Fibroblast of villous mesenchyme (primary cell): Measurements from ENCODE around the gene BMF. TPM values are rescaled to one million over a fixed set of nuclear protein-coding genes. Genes with fewer than 3 reads are reported as not detected.
"Not testable (repeated sequence)": the region's sequence is repeated elsewhere in the genome, so short reads cannot be mapped to it uniquely, and the experiment has no call there.

ENCODE experiments used
- DNase-seq: peaks from one replicate; pipeline ENCODE4 v3.0.0-alpha.2; 2010; ENCODE audit warnings: low read depth
- H3K4me3 ChIP-seq: 2 replicates; pipeline ENCODE4 v1.5.1; 2011; ENCODE audit warnings: low read depth, mild to moderate bottlenecking, low read length
- total RNA-seq: library from RNA; depleted of rRNA; stranded (reverse); fragments of >200 nt; gene quantifications from 2 replicates; pipeline ENCODE4 v1.2.3, GENCODE V29; 2012
- TF ChIP-seq, protein P1 (sequence below): IDR thresholded peaks from 2 replicates; pipeline ENCODE4 v1.5.1; 2012; ENCODE audit warnings: low read depth, mild to moderate bottlenecking, low read length; ENCODE audit not compliant: insufficient read depth

Gene BMF
- total RNA-seq, 1 donor = 0.86 TPM

DNA sequence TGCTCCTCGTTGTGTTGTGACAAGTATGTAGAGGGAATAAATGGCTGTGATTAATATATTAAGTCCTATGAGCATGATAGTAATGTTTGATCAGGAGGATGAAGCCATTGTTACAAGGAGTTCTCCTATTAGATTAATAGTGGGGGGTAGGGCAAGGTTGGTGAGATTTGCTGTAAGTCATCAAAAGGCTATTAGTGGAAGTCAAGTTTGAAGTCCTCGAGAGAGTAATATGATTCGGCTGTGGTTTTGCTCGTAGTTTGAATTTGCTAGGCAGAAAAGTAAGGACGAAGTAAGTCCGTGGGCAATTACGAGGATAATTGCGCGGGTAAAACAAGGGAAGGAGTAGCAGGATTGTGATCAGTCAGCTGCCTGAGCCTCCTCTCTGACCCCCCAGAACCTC, 26.2 kb upstream of the BMF start:
- no peak for DNase-seq
- TF ChIP-seq, protein P1, sequence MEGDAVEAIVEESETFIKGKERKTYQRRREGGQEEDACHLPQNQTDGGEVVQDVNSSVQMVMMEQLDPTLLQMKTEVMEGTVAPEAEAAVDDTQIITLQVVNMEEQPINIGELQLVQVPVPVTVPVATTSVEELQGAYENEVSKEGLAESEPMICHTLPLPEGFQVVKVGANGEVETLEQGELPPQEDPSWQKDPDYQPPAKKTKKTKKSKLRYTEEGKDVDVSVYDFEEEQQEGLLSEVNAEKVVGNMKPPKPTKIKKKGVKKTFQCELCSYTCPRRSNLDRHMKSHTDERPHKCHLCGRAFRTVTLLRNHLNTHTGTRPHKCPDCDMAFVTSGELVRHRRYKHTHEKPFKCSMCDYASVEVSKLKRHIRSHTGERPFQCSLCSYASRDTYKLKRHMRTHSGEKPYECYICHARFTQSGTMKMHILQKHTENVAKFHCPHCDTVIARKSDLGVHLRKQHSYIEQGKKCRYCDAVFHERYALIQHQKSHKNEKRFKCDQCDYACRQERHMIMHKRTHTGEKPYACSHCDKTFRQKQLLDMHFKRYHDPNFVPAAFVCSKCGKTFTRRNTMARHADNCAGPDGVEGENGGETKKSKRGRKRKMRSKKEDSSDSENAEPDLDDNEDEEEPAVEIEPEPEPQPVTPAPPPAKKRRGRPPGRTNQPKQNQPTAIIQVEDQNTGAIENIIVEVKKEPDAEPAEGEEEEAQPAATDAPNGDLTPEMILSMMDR = no peak
- H3K4me3 ChIP-seq = no peak overlapping the region

DNA sequence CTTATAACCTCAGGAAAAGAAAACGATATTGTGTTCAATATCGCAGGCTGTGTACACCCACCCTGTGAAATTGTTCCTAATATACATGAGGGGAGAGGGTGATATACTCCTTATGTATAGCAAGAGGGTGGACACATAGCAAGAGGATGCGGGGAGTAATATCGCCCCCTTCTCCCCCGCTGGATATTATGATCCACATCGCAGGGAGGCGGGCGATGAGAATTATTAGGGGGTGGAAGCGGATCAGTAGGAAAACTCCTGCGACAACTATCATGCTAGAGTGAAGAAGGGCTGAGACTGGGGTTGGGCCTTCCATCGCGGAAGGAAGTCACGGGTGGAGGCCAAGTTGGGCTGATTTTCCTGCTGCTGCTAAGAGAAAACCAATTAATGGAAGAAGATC, 24.9 kb upstream of the BMF start:
- no peak for DNase-seq
- TF ChIP-seq, protein P1 = no peak
- H3K4me3 ChIP-seq = no peak overlapping the region

- no peak overlapping the region for H3K4me3 ChIP-seq
Observed at GRCh38 chr15:40130799-40131502, 22.3 kb upstream of the BMF start.

GRCh38 chr15:40130118-40130517, 21.4 kb upstream of the BMF start:
- DNase-seq = no peak
- TF ChIP-seq, protein P1 = no peak
- no peak overlapping the region for H3K4me3 ChIP-seq

More at GRCh38 chr15:40130799-40131502, 22.3 kb upstream of the BMF start:
- TF ChIP-seq, protein P1 = no peak
- no peak for DNase-seq

DNA sequence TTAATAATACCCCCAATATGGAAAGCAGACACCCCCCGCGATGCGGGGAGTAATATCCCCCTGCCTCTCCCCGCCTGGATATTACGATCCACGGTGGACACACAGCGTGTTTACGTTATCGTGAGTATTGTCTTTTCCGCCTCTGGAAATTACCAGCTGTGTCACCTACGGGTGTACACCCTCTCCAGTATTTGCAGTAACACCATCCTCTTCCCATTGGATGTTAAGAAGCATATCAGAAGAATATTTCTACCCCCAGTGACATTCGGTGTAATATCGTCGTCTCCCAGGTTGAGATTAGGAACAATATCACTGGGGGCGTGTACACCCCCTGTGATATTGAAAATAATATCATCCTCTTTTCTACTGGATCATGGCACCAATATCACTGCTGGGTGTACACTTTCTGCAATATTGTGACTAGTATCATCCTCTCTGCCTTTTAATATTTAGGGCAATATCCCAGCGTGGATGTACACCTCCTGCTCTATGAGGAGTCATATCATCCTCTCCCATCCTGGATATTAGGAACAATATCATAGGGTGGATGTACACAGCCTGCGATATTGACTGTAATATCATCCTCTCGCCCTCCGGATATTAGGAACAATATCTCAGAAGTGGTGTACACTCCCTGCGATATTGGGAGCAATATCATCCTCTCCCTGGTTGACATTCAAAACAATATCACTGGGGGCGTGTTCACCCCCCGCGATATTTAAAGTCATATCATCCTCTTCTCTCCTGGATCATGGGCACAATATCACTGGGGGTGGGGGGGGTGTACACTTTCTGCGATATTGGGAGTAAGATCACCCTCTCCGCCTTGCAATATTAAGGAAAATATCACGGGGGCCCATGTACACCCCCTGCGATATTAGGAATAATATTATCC, 20.3 kb upstream of the BMF start:
- TF ChIP-seq, protein P1 = no peak
- H3K4me3 ChIP-seq = no peak overlapping the region
- DNase-seq = no peak

GRCh38 chr15:40125950-40126349, 17.3 kb upstream of the BMF start:
- TF ChIP-seq, protein P1 = no peak
- no peak overlapping the region for H3K4me3 ChIP-seq
- DNase-seq = no peak

- DNase-seq, H3K4me3 ChIP-seq: not testable (repeated sequence)
Observed at GRCh38 chr15:40124807-40125285, 16.2 kb upstream of the BMF start.

DNA sequence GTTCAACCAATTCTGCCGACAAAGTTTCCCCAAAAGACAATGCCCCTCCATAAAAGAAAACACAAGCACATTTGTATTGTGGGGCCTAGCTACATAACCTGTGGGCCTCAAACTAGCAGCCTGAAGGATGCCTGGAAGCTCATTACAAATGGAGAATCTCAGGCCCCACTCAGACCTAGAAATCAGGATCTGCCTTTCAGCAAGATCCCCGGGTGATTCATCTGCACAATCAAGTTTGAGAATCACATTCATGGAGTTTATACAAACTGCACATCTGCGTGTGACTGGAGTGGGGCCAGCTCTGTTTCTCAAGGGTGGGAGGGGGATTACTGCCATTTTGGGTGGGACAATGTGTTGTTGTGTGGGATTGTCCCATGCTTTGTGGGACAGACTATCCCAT, 15.7 kb upstream of the BMF start:
- DNase-seq, H3K4me3 ChIP-seq: not testable (repeated sequence)

DNA sequence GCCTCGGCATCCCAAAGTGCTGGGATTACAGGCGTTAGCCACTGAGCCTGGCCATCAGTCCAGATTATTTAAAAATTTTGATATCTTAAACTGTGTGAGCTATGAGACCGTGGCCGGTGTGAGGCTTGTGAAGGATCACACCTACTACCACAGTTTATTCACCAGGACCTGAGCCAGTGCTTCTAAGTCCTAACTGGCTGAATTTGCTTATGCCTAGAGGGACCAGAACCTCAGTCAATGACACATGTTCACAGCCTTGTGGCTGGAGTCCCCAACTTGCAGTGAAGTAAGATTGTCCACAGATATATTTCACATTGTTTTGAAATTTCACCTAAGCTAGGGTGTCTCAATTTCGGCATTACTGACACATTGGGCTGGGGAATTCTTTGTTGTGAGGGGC, 15.2 kb upstream of the BMF start:
- H3K4me3 ChIP-seq, DNase-seq: not testable (repeated sequence)

- DNase-seq, H3K4me3 ChIP-seq: not testable (repeated sequence)
Observed at GRCh38 chr15:40122989-40123388, 14.3 kb upstream of the BMF start.
